IMR-90 (cell line): ENCODE measurements around the gene ABCD1. TPM values are rescaled to one million over a fixed set of nuclear protein-coding genes. Genes with fewer than 3 reads are reported as not detected.

Source experiments
- ATAC-seq: fragments of 200-7000 bp; cut with Tn5 transposase; 2 replicates; pipeline ENCODE4 v1.9.1; 2020; ENCODE audit warnings: low read depth, mild to moderate bottlenecking, moderate library complexity
- BruUV-seq: library from RNA; stranded (reverse); fragments of 400-500 nt; replicated peaks from 2 replicates; lab custom pipeline; 2021; lab: Mats Ljungman, UMichigan
- CTCF ChIA-PET: fragments of 300-600 bp; formaldehyde crosslinking; extraction: SDS; loops from one replicate; lab custom pipeline; 2021; ENCODE audit warnings: antibody characterized with exemption; lab: Yijun Ruan, JAX
- POLR2A ChIA-PET: fragments of 300-600 bp; sonication (Branson Sonifier 250); formaldehyde crosslinking; loops from one replicate; lab custom pipeline; 2022; ENCODE audit warnings: antibody characterized with exemption; ENCODE audit not compliant: unreplicated experiment; lab: Charles Lee
- DNase-seq: peaks from one replicate; pipeline ENCODE4 v3.0.0; 2013
- H2AFZ ChIP-seq: replicated peaks from 2 replicates; pipeline ENCODE3; 2013; ENCODE audit warnings: low read length, mild to moderate bottlenecking; ENCODE audit not compliant: poor library complexity
- H2AK5ac ChIP-seq: 2 replicates; pipeline ENCODE4 v1.6.1; 2013; ENCODE audit warnings: low read depth, low read length, inconsistent platforms
- H2AK9ac ChIP-seq: replicated peaks from 2 replicates; pipeline ENCODE3; 2013; ENCODE audit warnings: mild to moderate bottlenecking, low read depth, low read length, moderate library complexity; ENCODE audit not compliant: poor library complexity
- H2BK120ac ChIP-seq: 2 replicates; pipeline ENCODE4 v1.6.1; 2013; ENCODE audit warnings: low read depth, low read length, inconsistent platforms
- H2BK15ac ChIP-seq: 3 replicates; pipeline ENCODE4 v1.6.1; 2013; ENCODE audit warnings: low read depth, low read length, inconsistent platforms
- H2BK20ac ChIP-seq: 2 replicates; pipeline ENCODE4 v1.6.1; 2013; ENCODE audit warnings: low read depth, mild to moderate bottlenecking, inconsistent platforms, low read length, moderate library complexity
- H2BK5ac ChIP-seq: 2 replicates; pipeline ENCODE4 v1.6.1; 2013; ENCODE audit warnings: mild to moderate bottlenecking, low read depth, low read length, inconsistent platforms; ENCODE audit not compliant: poor library complexity, severe bottlenecking
- H3K14ac ChIP-seq: replicated peaks from 2 replicates; pipeline ENCODE4 v1.6.1; 2013; ENCODE audit warnings: low read depth, low read length, inconsistent platforms
- H3K18ac ChIP-seq: 2 replicates; pipeline ENCODE4 v1.6.1; 2013; ENCODE audit warnings: low read depth, low read length, control low read depth
- H3K23ac ChIP-seq: 2 replicates; pipeline ENCODE4 v1.6.1; 2013; ENCODE audit warnings: low read depth, low read length, inconsistent platforms
- H3K27ac ChIP-seq: 2 replicates; pipeline ENCODE4 v1.5.1; 2013; ENCODE audit warnings: mild to moderate bottlenecking, control low read depth, low read length; ENCODE audit not compliant: insufficient read depth
- H3K27me3 ChIP-seq: 2 replicates; pipeline ENCODE4 v1.6.1; 2013; ENCODE audit warnings: low read length; ENCODE audit not compliant: control insufficient read depth, insufficient read depth
- H3K36me3 ChIP-seq: 2 replicates; pipeline ENCODE4 v1.6.1; 2013; ENCODE audit warnings: low read length, mixed read lengths; ENCODE audit not compliant: control insufficient read depth, insufficient read depth
- H3K4ac ChIP-seq: 2 replicates; pipeline ENCODE4 v1.6.1; 2013; ENCODE audit warnings: low read depth, low read length, inconsistent platforms
- H3K4me1 ChIP-seq: 2 replicates; pipeline ENCODE4 v1.6.1; 2013; ENCODE audit warnings: low read length, mixed read lengths; ENCODE audit not compliant: control insufficient read depth, insufficient read depth
- H3K4me2 ChIP-seq: 2 replicates; pipeline ENCODE4 v1.6.1; 2013; ENCODE audit warnings: low read depth, mild to moderate bottlenecking, control low read depth, low read length, moderate library complexity
- H3K4me3 ChIP-seq: 2 replicates; pipeline ENCODE4 v1.5.1; 2013; ENCODE audit warnings: low read depth, mild to moderate bottlenecking, control low read depth, low read length, moderate library complexity; ENCODE audit not compliant: insufficient read depth
- H3K56ac ChIP-seq: 2 replicates; pipeline ENCODE4 v1.6.1; 2013; ENCODE audit warnings: low read length, inconsistent platforms; ENCODE audit not compliant: insufficient read depth; ENCODE audit errors: extremely low read depth
- H3K79me1 ChIP-seq, 2 experiments: 2 replicates each; pipeline ENCODE4 v1.6.1; 2013; ENCODE audit warnings: low read length in 2 of 2, inconsistent platforms in 1 of 2, low read depth in 1 of 2
- H3K9ac ChIP-seq: 2 replicates; pipeline ENCODE4 v1.6.1; 2013; ENCODE audit warnings: low read depth, low read length, control low read depth
- H3K9me1 ChIP-seq: 2 replicates; pipeline ENCODE4 v1.6.1; 2013; ENCODE audit warnings: low read length, inconsistent platforms; ENCODE audit not compliant: insufficient read depth
- H3K9me3 ChIP-seq: 2 replicates; pipeline ENCODE4 v1.6.1; 2013; ENCODE audit warnings: low read length; ENCODE audit not compliant: control insufficient read depth, insufficient read depth
- H4K20me1 ChIP-seq: 2 replicates; pipeline ENCODE4 v1.6.1; 2013; ENCODE audit warnings: low read length, inconsistent platforms; ENCODE audit not compliant: insufficient read depth
- H4K5ac ChIP-seq: 2 replicates; pipeline ENCODE4 v1.6.1; 2013; ENCODE audit warnings: mild to moderate bottlenecking, low read depth, low read length, control low read depth
- H4K8ac ChIP-seq, 2 experiments: 2 replicates each; pipeline ENCODE4 v1.6.1; 2013; ENCODE audit warnings: low read depth in 2 of 2, low read length in 2 of 2, control low read depth in 1 of 2, inconsistent platforms in 1 of 2
- H4K91ac ChIP-seq: 2 replicates; pipeline ENCODE4 v1.6.1; 2013; ENCODE audit warnings: low read depth, low read length, inconsistent platforms; ENCODE audit not compliant: insufficient read depth
- BHLHE40 ChIP-seq: fragments of 150-350 bp; IDR thresholded peaks from 2 replicates; pipeline ENCODE4 v1.6.1; 2016; ENCODE audit warnings: mild to moderate bottlenecking, low read depth, low read length
- CEBPB ChIP-seq: IDR thresholded peaks from 2 replicates; pipeline ENCODE4 v1.6.1; 2012; ENCODE audit warnings: low read depth, low read length, improper control_type of control experiment
- ELK1 ChIP-seq: fragments of 150-350 bp; IDR thresholded peaks from 2 replicates; pipeline ENCODE4 v1.6.1; 2016; ENCODE audit warnings: low read depth, mild to moderate bottlenecking, low read length, moderate library complexity, borderline replicate concordance
- FOS ChIP-seq: fragments of 150-350 bp; IDR thresholded peaks from 2 replicates; pipeline ENCODE4 v1.6.1; 2016; ENCODE audit warnings: low read depth, low read length
- MAFK ChIP-seq: IDR thresholded peaks from 2 replicates; pipeline ENCODE4 v1.6.1; 2012; ENCODE audit warnings: low read depth, low read length, improper control_type of control experiment
- MAZ ChIP-seq: IDR thresholded peaks from 2 replicates; pipeline ENCODE4 v1.6.1; 2012; ENCODE audit warnings: low read depth, mild to moderate bottlenecking, low read length, improper control_type of control experiment, moderate library complexity, borderline replicate concordance
- POLR2A ChIP-seq: IDR thresholded peaks from 2 replicates; pipeline ENCODE4 v1.6.1; 2012; ENCODE audit warnings: mild to moderate bottlenecking, low read depth, low read length
- RCOR1 ChIP-seq: IDR thresholded peaks from 2 replicates; pipeline ENCODE4 v1.6.1; 2012; ENCODE audit warnings: mild to moderate bottlenecking, low read length, improper control_type of control experiment; ENCODE audit not compliant: insufficient replicate concordance
- RFX5 ChIP-seq: IDR thresholded peaks from 2 replicates; pipeline ENCODE4 v1.8.0; 2012; ENCODE audit warnings: low read depth, mild to moderate bottlenecking, low read length, moderate library complexity
- SMC3 ChIP-seq: fragments of 150-350 bp; IDR thresholded peaks from 2 replicates; pipeline ENCODE4 v1.6.1; 2016; ENCODE audit warnings: low read depth, mild to moderate bottlenecking, antibody characterized with exemption, low read length, moderate library complexity
- USF2 ChIP-seq: fragments of 150-350 bp; IDR thresholded peaks from 2 replicates; pipeline ENCODE4 v1.6.1; 2017; ENCODE audit warnings: mild to moderate bottlenecking, antibody characterized with exemption, low read length, low read depth
- WGBS, 2 experiments: methylation state at CpG; one replicate each; pipeline versions ENCODE4 v1.1.5 to v1.1.7; 2013; ENCODE audit warnings: missing lambda C conversion rate in 2 of 2; ENCODE audit not compliant: insufficient read length in 1 of 2; ENCODE audit errors: extremely low coverage in 2 of 2; 5-methylcytosine and 5-hydroxymethylcytosine counted together
- dilution Hi-C: fragments of 300-500 bp; cut with HindIII; formaldehyde crosslinking; loops from one replicate; pipeline ENCODE4 v1.14.3; 2018; ENCODE audit warnings: low sequenced_read_pairs; ENCODE audit not compliant: unreplicated experiment
- in situ Hi-C: fragments of 300-500 bp; cut with MboI; formaldehyde crosslinking; loops from 3 replicates; pipeline ENCODE4 v1.14.3; 2019; ENCODE audit warnings: low sequenced_read_pairs, inconsistent platforms, mixed read lengths
- intact Hi-C: fragments of 100-400 bp; cut with micrococcal nuclease; formaldehyde crosslinking; loops from 2 replicates; pipeline ENCODE4 v1.10.0; 2022
- polyA plus RNA-seq, 3 experiments: library from polyadenylated mRNA; depleted of rRNA; stranded (reverse); fragments of >200 nt; gene quantifications; 2 replicates each; pipeline ENCODE4 v1.2.3, GENCODE V29; 2012; ENCODE audit warnings: low replicate concordance in 1 of 3
- total RNA-seq: library from RNA; depleted of rRNA; stranded (reverse); fragments of >200 nt; gene quantifications from 2 replicates; pipeline ENCODE4 v1.2.3, GENCODE V29; 2012

ABCD1 gene
- total and polyA plus RNA-seq, 2 of the 4 experiments (the other 2 are of a cell fraction), result 4.3 to 7.0 TPM

- no peak for DNase-seq
- BruUV-seq, result no TSS peak
- Histone ChIP-seq H3K4ac (no peak overlapping the region), H2AFZ (no peak overlapping the region), H3K56ac (no peak overlapping the region), H3K9me3 (no peaks in the 10 kb centered on the region; the same call in 1 of the 2 replicates), H4K8ac (no peak overlapping the region), H3K79me1 (peaks cover 0 to 11% of the 10 kb centered on the region in 2 experiments; a peak in 1 of 4 replicates), H3K9ac (no peak overlapping the region), H2BK20ac (no peak overlapping the region), H3K36me3 (peaks cover 11% of the 10 kb centered on the region; the same call in 1 of the 2 replicates), H3K27ac (no peak overlapping the region), H2AK9ac (no peak overlapping the region), H2BK5ac (no peak overlapping the region), H3K14ac (no peak overlapping the region), H2BK120ac (no peak overlapping the region), H3K4me1 (peaks cover 2% of the 10 kb centered on the region; the same call in 1 of the 2 replicates), H2AK5ac (no peak overlapping the region), H3K23ac (no peak overlapping the region), H4K20me1 (no peaks in the 10 kb centered on the region), H3K18ac (no peak overlapping the region), H3K4me2 (no peak overlapping the region), H3K4me3 (no peak overlapping the region), H3K9me1 (0 out of 2 replicates have a peak, but pooled peaks cover 5% of the 10 kb centered on the region), H4K5ac (no peak overlapping the region), H3K27me3 (no peaks in the 10 kb centered on the region), H4K91ac (no peak overlapping the region), H2BK15ac (no peak overlapping the region)
- ChIA-PET POLR2A (no interaction called here), CTCF (no interaction called here)
- no peak for ATAC-seq
- WGBS, 2 experiments, result 83% methylated on average over 9 of the region's 14 CpGs; no CpG with 5 or more reads in 1 of the 2 experiments
- intact Hi-C loops (no loop called here), dilution Hi-C loops (no loop called here), in situ Hi-C loops (no loop called here)
- TF ChIP-seq POLR2A (no peak), USF2 (no peak), ELK1 (no peak), CEBPB (no peak), RFX5 (no peak), RCOR1 (no peak), FOS (no peak), SMC3 (no peak), MAFK (no peak), BHLHE40 (no peak), MAZ (no peak)
These were observed 7.7 kb downstream of the ABCD1 start for GRCh38 chrX:153732401-153732800.
